Cardiac atrium fibroblast (primary cell): ENCODE measurements around the gene RPA3. TPM values are rescaled to one million over a fixed set of nuclear protein-coding genes. Genes with fewer than 3 reads are reported as not detected.

Experiments
- total RNA-seq: library from RNA; depleted of rRNA; stranded (reverse); fragments of >200 nt; gene quantifications from 2 replicates; pipeline ENCODE4 v1.2.3, GENCODE V29; 2015

RPA3 gene
- 8.3 and 12.6 TPM in 2 replicates for total RNA-seq

DNA sequence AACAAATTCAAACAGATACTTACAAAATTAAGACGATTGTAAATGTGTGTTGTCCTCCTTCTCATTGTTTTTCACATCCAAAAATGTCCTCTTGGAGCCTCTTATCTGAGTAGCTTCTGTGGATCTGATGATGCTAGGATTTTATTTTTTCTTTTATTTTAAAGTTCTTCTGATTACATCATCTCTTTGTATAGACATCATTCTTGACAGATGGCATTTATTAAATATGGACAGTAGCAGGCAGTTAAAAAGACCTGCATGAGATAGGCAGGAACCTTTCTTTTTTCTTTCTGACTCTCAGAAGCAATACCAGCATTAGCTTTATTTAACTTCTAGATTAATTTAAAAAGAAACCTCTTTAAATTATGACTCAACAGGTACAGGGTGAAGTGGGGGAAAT lies at the start of gene RPA3:
RPA3 (minus strand) TSS at position 116 of the 400 bp plus-strand sequence. CDS start 78,189 bp downstream, outside the sequence.

DNA sequence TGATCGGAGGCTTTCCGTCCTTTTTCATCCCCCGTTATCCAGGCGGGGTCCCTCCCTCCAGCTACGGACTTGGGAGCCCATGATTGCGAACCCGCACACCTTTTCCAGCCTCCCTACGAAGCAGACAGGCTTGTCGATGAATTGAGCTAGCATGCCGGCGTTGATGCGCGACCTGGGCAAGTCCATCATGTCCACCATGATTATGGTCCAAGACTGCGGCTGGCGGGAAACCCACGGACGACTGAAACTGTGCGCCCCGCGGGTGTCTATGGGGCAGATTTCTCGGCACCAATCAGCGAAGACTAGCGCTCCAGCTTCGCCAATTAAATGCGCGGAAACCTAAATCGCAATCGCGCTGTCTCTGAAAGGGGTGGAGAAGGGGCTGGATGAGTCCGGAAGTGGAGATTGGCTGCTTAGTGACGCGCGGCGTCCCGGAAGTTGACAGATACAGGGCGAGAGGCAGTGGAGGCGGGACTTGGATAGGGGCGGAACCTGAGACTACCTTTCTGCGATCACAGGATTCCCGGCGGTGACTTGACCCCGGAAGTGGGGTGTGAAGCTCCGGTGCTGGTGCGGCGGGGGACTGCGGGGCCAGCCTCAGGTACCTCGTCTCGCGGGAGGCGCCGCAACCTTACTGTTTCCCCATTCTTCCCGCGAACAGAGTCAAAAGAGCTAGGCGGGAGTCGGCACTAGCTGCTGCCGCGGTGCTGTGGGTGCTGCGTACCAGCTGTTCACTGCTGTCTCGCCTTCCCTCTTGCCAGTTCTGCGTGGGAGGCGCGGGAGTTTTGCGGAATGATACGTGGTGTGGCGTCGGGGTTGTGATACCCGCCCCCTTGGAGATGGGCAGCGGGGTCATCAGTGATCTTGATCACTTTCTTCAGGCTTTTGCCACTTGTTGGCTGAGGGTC lies 77.9 kb downstream of the RPA3 start, which contains the start of gene UMAD1:
UMAD1 (plus strand) TSS at position 532 of the 908 bp plus-strand sequence. CDS start 32,620 bp downstream, outside the sequence.

Other genes starting within 250 kb of the RPA3 start
- not detected in 2 replicates for gene COL28A1, start 182.7 kb downstream of the RPA3 start, total RNA-seq
- 21.9 and 28.3 TPM in 2 replicates for gene MIOS, start 151.7 kb downstream of the RPA3 start, total RNA-seq
- gene UMAD1, start 77.9 kb downstream of the RPA3 start, total RNA-seq, result 6.0 and 8.6 TPM in 2 replicates